ENCODE data around the gene XPO6.
"Not testable (repeated sequence)": the region's sequence is repeated elsewhere in the genome, so short reads cannot be mapped to it uniquely, and the experiment has no call there.

XPO6 gene

GRCh38 chr16:28155293-28155692 is 56.5 kb downstream of the XPO6 start:
- no peak for DNase-seq (ENCODE audit: low spot score)

GRCh38 chr16:28151180-28151579 is 60.6 kb downstream of the XPO6 start:
- no peak for DNase-seq (ENCODE audit: low spot score)

GRCh38 chr16:28149011-28149888 is 62.5 kb downstream of the XPO6 start:
- no peak for DNase-seq (ENCODE audit: low spot score)

- no peak for DNase-seq (ENCODE audit: low spot score)
These were observed 65.2 kb downstream of the XPO6 start for GRCh38 chr16:28146536-28146935.

GRCh38 chr16:28145796-28146195 is 66.0 kb downstream of the XPO6 start:
- no peak for DNase-seq (ENCODE audit: low spot score)

GRCh38 chr16:28140788-28141618 is 70.8 kb downstream of the XPO6 start:
- DNase-seq (ENCODE audit: low spot score) = no peak

- no peak for DNase-seq (ENCODE audit: low spot score)
These were observed 72.2 kb downstream of the XPO6 start for GRCh38 chr16:28139530-28139929.

- no peak for DNase-seq (ENCODE audit: low spot score)
These were observed 74.9 kb downstream of the XPO6 start for GRCh38 chr16:28136751-28137434.

GRCh38 chr16:28133666-28134065 is 78.1 kb downstream of the XPO6 start:
- DNase-seq (ENCODE audit: low spot score) = no peak

- DNase-seq (ENCODE audit: low spot score) = no peak
These were observed 79.9 kb downstream of the XPO6 start for GRCh38 chr16:28131743-28132393.

GRCh38 chr16:28131181-28131580 is 80.6 kb downstream of the XPO6 start:
- DNase-seq (ENCODE audit: low spot score) = no peak

GRCh38 chr16:28130099-28131088 is 81.4 kb downstream of the XPO6 start:
- DNase-seq (ENCODE audit: low spot score) = no peak

GRCh38 chr16:28126684-28127620 is 84.8 kb downstream of the XPO6 start:
- no peak for DNase-seq (ENCODE audit: low spot score)

GRCh38 chr16:28125592-28125991 is 86.2 kb downstream of the XPO6 start:
- DNase-seq (ENCODE audit: low spot score) = no peak

- DNase-seq (ENCODE audit: low spot score) = no peak
These were observed 90.2 kb downstream of the XPO6 start for GRCh38 chr16:28121527-28121926.

- no peak for DNase-seq (ENCODE audit: low spot score)
These were observed 91.0 kb downstream of the XPO6 start for GRCh38 chr16:28120754-28121153.

- no peak for DNase-seq (ENCODE audit: low spot score)
These were observed 93.1 kb downstream of the XPO6 start for GRCh38 chr16:28118637-28119036.

- DNase-seq (ENCODE audit: low spot score) = no peak
These were observed 94.6 kb downstream of the XPO6 start for GRCh38 chr16:28117168-28117565.

GRCh38 chr16:28115866-28116265 is 95.9 kb downstream of the XPO6 start:
- DNase-seq (ENCODE audit: low spot score) = not testable (repeated sequence)

- DNase-seq (ENCODE audit: low spot score) = no peak
These were observed 98.9 kb downstream of the XPO6 start for GRCh38 chr16:28112908-28113307.
